Heart left ventricle (tissue), 16 donors: Measurements from ENCODE around the gene SNX9. TPM values are rescaled to one million over a fixed set of nuclear protein-coding genes. Genes with fewer than 3 reads are reported as not detected.

Experiments used
- ATAC-seq, 4 donors: fragments of 200-7000 bp; cut with Tn5 transposase; one replicate each; pipeline ENCODE4 v1.9.1; 2020 to 2022; ENCODE audit warnings: moderate library complexity in 4 of 4, mild to moderate bottlenecking in 3 of 4, moderate number of reproducible peaks in 1 of 4
- DNase-seq, 5 donors: peaks; one replicate each; pipeline ENCODE4 v3.0.0-alpha.2; 2020
- H3K27ac ChIP-seq, 12 donors: fragments of 200-600 bp; sonication (generic) in 4 of 12; one replicate each; pipeline versions ENCODE4 v1.5.0 to v1.8.0; 2016 to 2022; ENCODE audit warnings: mild to moderate bottlenecking in 2 of 12
- H3K27me3 ChIP-seq, 9 donors: fragments of 200-600 bp; sonication (generic) in 2 of 9; one replicate each; pipeline versions ENCODE4 v1.5.1 to v1.8.0; 2016 to 2022; ENCODE audit warnings: mild to moderate bottlenecking in 3 of 9
- H3K36me3 ChIP-seq, 9 donors: fragments of 200-600 bp; sonication (generic) in 2 of 9; one replicate each; pipeline versions ENCODE4 v1.5.0 to v1.8.0; 2018 to 2022; ENCODE audit warnings: mild to moderate bottlenecking in 2 of 9
- H3K4me1 ChIP-seq, 12 donors: fragments of 200-600 bp; sonication (generic) in 4 of 12; one replicate each; pipeline versions ENCODE4 v1.5.0 to v1.8.0; 2016 to 2022; ENCODE audit warnings: mild to moderate bottlenecking in 3 of 12
- H3K4me3 ChIP-seq, 12 donors: fragments of 200-600 bp; sonication (generic) in 4 of 12; one replicate each; pipeline versions ENCODE4 v1.5.0 to v1.8.0; 2017 to 2022; ENCODE audit warnings: mild to moderate bottlenecking in 9 of 12, moderate library complexity in 4 of 12
- H3K9me3 ChIP-seq, 12 donors: fragments of 200-600 bp; sonication (generic) in 4 of 12; one replicate each; pipeline versions ENCODE4 v1.5.0 to v1.8.0; 2016 to 2022; ENCODE audit warnings: mild to moderate bottlenecking in 1 of 12
- POLR2A ChIP-seq, 2 donors: fragments of 450-650 bp; IDR thresholded peaks; one replicate each; pipeline ENCODE4 v1.6.1; 2017; ENCODE audit warnings: antibody characterized with exemption in 2 of 2, mild to moderate bottlenecking in 2 of 2, moderate library complexity in 2 of 2
- WGBS, 4 donors: extraction: QIAGEN DNeasy Blood & Tissue Kit in 2 of 4; methylation state at CpG; one replicate each; pipeline versions ENCODE4 v1.1.5 to v1.1.7; 2013 to 2018; 5-methylcytosine and 5-hydroxymethylcytosine counted together
- intact Hi-C, 10 donors: fragments of 100-400 bp; cut with DNase I; formaldehyde crosslinking; loops; one replicate each; pipeline versions ENCODE4 v1.11.1 to v1.14.2; 2022
- polyA plus RNA-seq, 2 donors: library from polyadenylated mRNA; stranded (reverse); fragments of 200-250 nt; gene quantifications; one replicate each; pipeline ENCODE4 v1.2.3, GENCODE V29; 2013
- total RNA-seq, 9 donors: library from RNA; depleted of rRNA in 2 of 9; stranded (reverse); fragments of >200 nt in 2 of 9; fragmentation: NEBNext Ultra II Directional in 3 of 9; extraction: Animal tissue kit (Norgen Biotek cat#: 25700) in 3 of 9; gene quantifications; one replicate each; pipeline versions ENCODE4 v1.1.0 to v1.2.4, GENCODE V29; 2016 to 2023
- TF ChIP-seq, protein P1 (sequence below), 12 donors: fragments of 200-600 bp; sonication (generic) in 4 of 12; IDR thresholded peaks; one replicate each; pipeline versions ENCODE4 v1.5.0 to v1.8.0; 2018 to 2022; ENCODE audit warnings: antibody characterized with exemption in 12 of 12, mild to moderate bottlenecking in 5 of 12
- donor health status: ischemic (EF 13 %, LVEDD 7.1; RV severe dilation, severe dysfunction).
- donor health status: healthy with polysubstance abuse.
- donor health status: DM: no; HTN: yes; CAD: no.
- donor health status: DM: no; HTN: no; CAD: no.
- donor health status: ischemic (EF 25% LVEDD 6.9; RV normal size, moderate dysfunction).
- donor health status: ischemic (EF 25% LVEDD 5.7; RV mildly dilated, moderate dysfunction).
- donor health status: healthy.
- donor health status: DM: yes; HTN: yes; CAD: no.
- donor health status: ischemic (EF 35%, LVEDD 5.7; RV mildly dilated, moderate dysfunction).
- donor health status: nonischemic (EF 11% LVEDD 7.7; RV severe dilation, severe dysfunction).
- donor health status: DM: yes; HTN: yes; CAD: no.
- donor health status: PGD.
- donor health status: ischemic (EF 29% LVEDD 5.4; RV normal size, mild dysfunction).
- donor health status: nonischemic (EF 23%, LVEDD 6.1; RV moderate dilation, normal function).

SNX9 gene
- total and polyA plus RNA-seq, 11 donors: 15.4 to 44.0 (median 30.7) TPM

DNA sequence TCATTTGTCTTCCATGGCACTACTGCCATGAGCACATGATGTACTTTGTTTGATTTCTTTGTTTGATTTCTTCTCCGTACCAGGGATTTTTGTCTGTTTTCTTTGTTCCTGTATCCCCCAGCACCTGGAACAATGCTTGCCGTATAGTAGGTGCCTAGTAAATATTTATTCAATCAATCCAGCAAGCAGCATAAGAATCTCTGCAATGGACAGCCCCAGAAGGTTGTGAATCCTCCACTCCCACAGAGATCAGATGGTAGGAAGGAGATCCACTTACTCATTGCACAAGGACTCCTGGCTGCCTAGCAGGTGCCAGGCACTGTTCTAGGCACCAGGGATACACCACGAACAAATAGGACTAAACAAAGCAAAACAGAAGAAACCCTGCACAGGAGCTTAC is 151.9 kb downstream of the SNX9 start:
- H3K27me3 ChIP-seq: no peaks in the 10 kb centered on the region

DNA sequence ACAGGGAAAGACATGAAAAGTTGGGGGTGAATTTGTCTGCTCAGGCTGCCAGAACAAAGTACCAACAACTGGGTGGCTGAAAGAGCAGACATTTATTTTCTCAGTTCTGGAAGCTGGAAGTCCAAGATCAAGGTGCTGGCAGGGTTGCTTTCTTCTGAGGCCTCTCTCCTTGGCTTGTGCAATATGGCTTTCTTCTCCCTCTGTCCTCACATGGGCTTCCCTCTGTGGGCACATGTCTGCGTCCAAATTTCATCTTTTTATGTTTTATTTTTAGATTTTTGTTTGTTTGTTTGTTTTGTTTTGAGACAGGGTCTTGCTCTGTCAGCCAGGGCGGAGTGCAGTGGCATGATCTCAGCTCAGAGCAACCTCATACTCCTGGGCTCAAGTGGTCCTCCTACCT is 152.4 kb downstream of the SNX9 start:
- Histone ChIP-seq H3K9me3 (no peaks in the 10 kb centered on the region), H3K27ac (no peak overlapping the region), H3K36me3 (no peaks in the 10 kb centered on the region), H3K4me1 (peaks cover 0 to 5% (median 0%) of the 10 kb centered on the region in 12 donors), H3K4me3 (no peak overlapping the region), H3K27me3 (no peaks in the 10 kb centered on the region)
- intact Hi-C loops: loop anchor here in 1 of 10 donors (10.0 kb wide), 1 partner anchor 141 kb away; no protein-coding TSS in a partner anchor
- ATAC-seq (no peak), DNase-seq (no peak)
- WGBS, 4 donors: 90 to 98% (median 93%) methylated on average over 2 of the region's 2 CpGs
- TF ChIP-seq, protein P1, sequence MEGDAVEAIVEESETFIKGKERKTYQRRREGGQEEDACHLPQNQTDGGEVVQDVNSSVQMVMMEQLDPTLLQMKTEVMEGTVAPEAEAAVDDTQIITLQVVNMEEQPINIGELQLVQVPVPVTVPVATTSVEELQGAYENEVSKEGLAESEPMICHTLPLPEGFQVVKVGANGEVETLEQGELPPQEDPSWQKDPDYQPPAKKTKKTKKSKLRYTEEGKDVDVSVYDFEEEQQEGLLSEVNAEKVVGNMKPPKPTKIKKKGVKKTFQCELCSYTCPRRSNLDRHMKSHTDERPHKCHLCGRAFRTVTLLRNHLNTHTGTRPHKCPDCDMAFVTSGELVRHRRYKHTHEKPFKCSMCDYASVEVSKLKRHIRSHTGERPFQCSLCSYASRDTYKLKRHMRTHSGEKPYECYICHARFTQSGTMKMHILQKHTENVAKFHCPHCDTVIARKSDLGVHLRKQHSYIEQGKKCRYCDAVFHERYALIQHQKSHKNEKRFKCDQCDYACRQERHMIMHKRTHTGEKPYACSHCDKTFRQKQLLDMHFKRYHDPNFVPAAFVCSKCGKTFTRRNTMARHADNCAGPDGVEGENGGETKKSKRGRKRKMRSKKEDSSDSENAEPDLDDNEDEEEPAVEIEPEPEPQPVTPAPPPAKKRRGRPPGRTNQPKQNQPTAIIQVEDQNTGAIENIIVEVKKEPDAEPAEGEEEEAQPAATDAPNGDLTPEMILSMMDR (IDR thresholded peaks at IDR 0.05): no peak
- TF ChIP-seq POLR2A (IDR thresholded peaks at IDR 0.05): no peak

More for the DNA sequence above, 151.9 kb downstream of the SNX9 start:
- peaks cover 0 to 4% (median 0%) of the 10 kb centered on the region in 12 donors for H3K4me1 ChIP-seq
- DNase-seq (no peak), ATAC-seq (no peak)
- intact Hi-C loops: loop anchor here in 1 of 10 donors (10.0 kb wide), 1 partner anchor 140 kb away; no protein-coding TSS in a partner anchor
- H3K4me3 ChIP-seq: no peak overlapping the region
- TF ChIP-seq, protein P1 (IDR thresholded peaks at IDR 0.05): no peak
- no peak for TF ChIP-seq POLR2A (IDR thresholded peaks at IDR 0.05)
- H3K9me3 ChIP-seq: no peaks in the 10 kb centered on the region
- H3K36me3 ChIP-seq: no peaks in the 10 kb centered on the region
- H3K27ac ChIP-seq: no peak overlapping the region
- 93 to 98% (median 94%) methylated on average over 3 of the region's 3 CpGs for WGBS, 4 donors

DNA sequence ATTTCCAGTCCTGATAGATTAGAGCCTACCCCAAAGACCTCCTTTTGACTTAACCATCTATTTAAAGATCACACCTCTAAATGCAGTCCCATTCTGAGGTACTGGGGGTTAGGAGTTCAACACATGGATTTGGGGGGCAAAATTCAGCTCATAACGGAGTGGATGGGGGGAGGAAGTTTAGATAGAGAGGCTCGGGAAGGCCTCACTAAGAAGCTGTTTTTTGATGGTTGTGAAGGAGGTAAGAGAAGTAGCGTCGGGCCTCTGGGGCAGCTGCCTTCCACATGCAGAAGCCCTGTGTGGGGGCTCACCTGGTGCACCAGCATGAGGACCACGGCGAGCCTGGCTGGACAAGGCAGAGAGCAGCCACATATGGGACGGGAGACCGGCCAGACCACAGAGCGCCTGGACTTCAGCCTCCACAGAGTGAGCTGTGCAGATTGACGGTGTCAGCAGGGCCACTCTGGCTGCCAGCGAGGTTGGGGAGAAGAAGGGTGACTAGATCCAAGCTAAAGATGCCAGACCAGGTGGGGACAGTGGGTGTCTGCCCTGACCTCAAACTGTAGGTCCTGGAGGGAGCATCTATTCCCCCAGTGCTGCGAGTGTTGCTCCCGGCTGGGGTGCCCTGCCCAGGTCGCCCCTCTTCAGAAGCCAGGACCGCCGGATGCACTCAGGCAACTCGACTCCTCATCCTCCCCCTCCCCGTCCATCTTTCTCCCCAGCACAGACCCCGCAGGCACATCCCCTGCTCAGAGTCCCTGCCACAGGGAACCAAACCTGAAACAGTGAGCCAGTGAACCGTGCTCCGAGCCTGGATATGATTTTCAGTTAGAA is 153.5 kb downstream of the SNX9 start:
- Histone ChIP-seq H3K27me3 (no peaks in the 10 kb centered on the region), H3K9me3 (no peaks in the 10 kb centered on the region), H3K4me1 (peaks cover 0 to 13% (median 0%) of the 10 kb centered on the region in 12 donors), H3K4me3 (no peak overlapping the region), H3K36me3 (no peaks in the 10 kb centered on the region), H3K27ac (no peak overlapping the region)
- DNase-seq (no peak), ATAC-seq (no peak)
- TF ChIP-seq, protein P1 (IDR thresholded peaks at IDR 0.05): no peak
- no peak for TF ChIP-seq POLR2A (IDR thresholded peaks at IDR 0.05)
- intact Hi-C loops: loop anchor here in 1 of 10 donors (10.0 kb wide), 1 partner anchor 142 kb away; no protein-coding TSS in a partner anchor
- 93 to 96% (median 95%) methylated on average over 21 of the region's 21 CpGs for WGBS, 4 donors

- H3K36me3 ChIP-seq: no peaks in the 10 kb centered on the region
- intact Hi-C loops: loop anchor here in 1 of 10 donors (10.0 kb wide), 1 partner anchor 142 kb away; no protein-coding TSS in a partner anchor
- ATAC-seq: no peak
- no peaks in the 10 kb centered on the region for H3K27me3 ChIP-seq
- peaks cover 0 to 14% (median under 1%) of the 10 kb centered on the region in 12 donors for H3K4me1 ChIP-seq
- TF ChIP-seq POLR2A (IDR thresholded peaks at IDR 0.05): no peak
- TF ChIP-seq, protein P1 (IDR thresholded peaks at IDR 0.05): no peak
- H3K4me3 ChIP-seq: no peak overlapping the region
- 90 to 93% (median 91%) methylated on average over 10 of the region's 10 CpGs for WGBS, 4 donors
- H3K27ac ChIP-seq: no peak overlapping the region
- no peak for DNase-seq
- H3K9me3 ChIP-seq: no peaks in the 10 kb centered on the region
Observed at GRCh38 chr6:157977176-157977804, 154.2 kb downstream of the SNX9 start.
